Breast epithelium (tissue), 4 donors: Measurements from ENCODE around the gene GNL3. TPM values are rescaled to one million over a fixed set of nuclear protein-coding genes. Genes with fewer than 3 reads are reported as not detected.

ENCODE experiments used
- DNase-seq, 2 donors: peaks; one replicate each; pipeline ENCODE4 v3.0.0-alpha.2; 2019; ENCODE audit warnings: low spot score in 2 of 2
- H3K27ac ChIP-seq, 2 donors: fragments of 200-600 bp; sonication (generic) in 1 of 2; one replicate each; pipeline ENCODE4 v1.5.1; 2016 to 2019; ENCODE audit warnings: mild to moderate bottlenecking in 1 of 2
- H3K27me3 ChIP-seq, 2 donors: fragments of 200-600 bp; sonication (generic) in 1 of 2; one replicate each; pipeline versions ENCODE4 v1.5.1 to v1.6.0; 2017 to 2019; ENCODE audit warnings: control low read depth in 1 of 2, mild to moderate bottlenecking in 1 of 2
- H3K36me3 ChIP-seq: fragments of 200-600 bp; one replicate; pipeline ENCODE4 v1.5.1; 2019
- H3K4me1 ChIP-seq, 2 donors: fragments of 200-600 bp; sonication (generic); one replicate each; pipeline ENCODE4 v1.5.1; 2016 to 2019; ENCODE audit warnings: control low read depth in 1 of 2
- H3K4me3 ChIP-seq, 3 donors: fragments of 200-600 bp; sonication (generic); 1 replicate in 2 of 3; 2 replicates in 1 of 3; pipeline ENCODE4 v1.5.1; 2016 to 2019; ENCODE audit warnings: mild to moderate bottlenecking in 3 of 3, moderate library complexity in 2 of 3
- H3K9me3 ChIP-seq, 2 donors: fragments of 200-600 bp; sonication (generic) in 1 of 2; one replicate each; pipeline ENCODE4 v1.5.1; 2016 to 2019; ENCODE audit warnings: control low read depth in 1 of 2
- CTCF ChIP-seq, 3 donors: fragments of 450-650 bp; IDR thresholded peaks; one replicate each; pipeline ENCODE4 v1.5.1; 2016 to 2017; ENCODE audit warnings: antibody characterized with exemption in 3 of 3, mild to moderate bottlenecking in 3 of 3, moderate library complexity in 3 of 3
- POLR2A ChIP-seq: fragments of 450-650 bp; IDR thresholded peaks from one replicate; pipeline ENCODE4 v1.6.1; 2016; ENCODE audit warnings: antibody characterized with exemption, mild to moderate bottlenecking, moderate library complexity
- POLR2AphosphoS5 ChIP-seq, 3 donors: sonication (generic); formaldehyde crosslinking; IDR thresholded peaks; one replicate each; pipeline ENCODE4 v1.6.1; 2017; ENCODE audit warnings: antibody characterized with exemption in 3 of 3
- intact Hi-C: fragments of 100-400 bp; cut with DNase I; formaldehyde crosslinking; loops from one replicate; pipeline ENCODE4 v1.15.1; 2023; ENCODE audit warnings: low total_unique reads
- total RNA-seq, 3 donors: library from RNA; depleted of rRNA; stranded (reverse); fragments of >200 nt; gene quantifications; one replicate each; pipeline ENCODE4 v1.1.0, GENCODE V29; 2016

Gene GNL3
- total RNA-seq, 3 donors from 2014 or later, result 57.3 to 137 (median 126) TPM

DNA sequence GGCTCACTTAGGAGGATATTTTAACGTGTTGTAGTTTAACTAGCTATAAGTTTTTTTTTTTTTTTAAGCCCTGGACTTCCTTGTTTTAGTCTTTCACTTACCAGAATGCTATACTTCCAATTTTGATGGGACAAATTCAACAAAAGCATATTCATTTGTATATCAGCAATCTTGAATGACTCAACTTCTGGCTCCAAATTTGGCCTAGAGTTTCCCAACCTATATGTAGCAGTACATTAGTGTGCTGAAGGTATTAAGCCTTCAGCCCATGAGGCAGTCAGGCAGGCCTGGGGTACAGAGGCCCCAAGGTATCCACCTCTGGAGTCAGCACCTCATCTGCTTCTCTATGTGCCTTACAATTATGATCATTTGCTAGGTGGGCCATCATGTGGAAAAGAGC is 6.0 kb upstream of the GNL3 start:
- H3K4me1 ChIP-seq, result peaks cover 0 to 12% of the 10 kb centered on the region in 2 donors
- intact Hi-C loops, result no loop called here

DNA sequence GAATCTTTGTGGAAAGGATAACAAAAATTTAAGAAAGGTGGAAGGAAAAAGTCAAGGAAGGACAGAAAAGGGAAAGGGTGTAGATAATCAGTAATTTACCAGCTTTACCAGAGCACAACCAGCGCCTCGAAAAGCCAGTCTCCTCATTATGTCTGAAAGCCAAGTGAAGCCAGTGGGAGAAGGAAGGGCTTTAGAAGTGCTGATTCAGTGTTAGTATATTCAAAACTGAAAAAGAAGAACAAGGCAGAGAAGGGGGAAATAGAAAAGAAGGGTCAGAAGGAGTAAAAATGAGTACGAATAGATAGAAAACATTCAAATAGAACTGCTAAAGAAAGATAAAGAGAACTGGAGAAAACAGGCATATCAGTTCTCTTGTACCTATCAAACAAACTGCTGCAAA is 4.2 kb upstream of the GNL3 start:
- DNase-seq, result no peak
- H3K9me3 ChIP-seq, result no peaks in the 10 kb centered on the region
- TF ChIP-seq POLR2A (no peak), CTCF (IDR thresholded peaks at IDR 0.05) (no peak), POLR2AphosphoS5 (IDR thresholded peaks at IDR 0.05) (no peak)
- intact Hi-C loops, result no loop called here
- H3K4me1 ChIP-seq, result peaks cover 0 to 13% of the 10 kb centered on the region in 2 donors
- no peaks in the 10 kb centered on the region for H3K36me3 ChIP-seq
- peak overlapping the region; percentile 54 to 65 for H3K27ac ChIP-seq
- H3K27me3 ChIP-seq, result no peaks in the 10 kb centered on the region
- H3K4me3 ChIP-seq, result no peak overlapping the region

More for the DNA sequence above, 6.0 kb upstream of the GNL3 start:
- Histone ChIP-seq H3K4me3 (no peak overlapping the region), H3K9me3 (no peaks in the 10 kb centered on the region), H3K36me3 (no peaks in the 10 kb centered on the region), H3K27me3 (no peaks in the 10 kb centered on the region), H3K27ac (peak overlapping the region; percentile 30 to 38)
- TF ChIP-seq CTCF (IDR thresholded peaks at IDR 0.05) (no peak), POLR2A (no peak), POLR2AphosphoS5 (IDR thresholded peaks at IDR 0.05) (no peak)
- DNase-seq, result no peak

DNA sequence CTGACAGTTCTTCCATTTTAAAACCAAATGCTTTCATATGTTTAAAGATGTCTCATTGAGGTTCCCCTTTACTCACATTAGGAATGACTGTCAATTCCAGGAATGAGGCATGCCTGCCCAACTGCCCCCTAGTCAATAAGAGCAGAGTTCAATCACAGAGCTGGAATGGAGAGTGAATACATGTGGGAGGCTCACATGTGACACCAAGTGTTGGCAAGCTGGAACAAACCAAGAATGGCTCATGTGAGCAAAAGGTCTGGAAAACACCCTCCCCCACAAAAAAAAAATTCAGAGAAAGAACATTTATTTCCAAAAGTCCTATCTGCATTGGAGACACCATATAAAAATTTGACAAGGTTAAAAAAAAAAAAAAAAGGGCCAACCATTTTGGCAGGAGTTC is 3.8 kb upstream of the GNL3 start:
- peaks cover 0 to 17% of the 10 kb centered on the region in 2 donors for H3K4me1 ChIP-seq

GRCh38 chr3:52683611-52684010 is 2.2 kb upstream of the GNL3 start:
- no peaks in the 10 kb centered on the region for H3K27me3 ChIP-seq
- peaks cover 0 to 18% of the 10 kb centered on the region in 2 donors for H3K4me1 ChIP-seq
- no peaks in the 10 kb centered on the region for H3K36me3 ChIP-seq
- TF ChIP-seq POLR2AphosphoS5 (IDR thresholded peaks at IDR 0.05), result no peak
- TF ChIP-seq CTCF (IDR thresholded peaks at IDR 0.05), result no peak
- TF ChIP-seq POLR2A, result no peak
- DNase-seq, result no peak
- no peaks in the 10 kb centered on the region for H3K9me3 ChIP-seq
- intact Hi-C loops, result no loop called here
- no peak overlapping the region for H3K27ac ChIP-seq
- H3K4me3 ChIP-seq, result no peak overlapping the region

More for the DNA sequence above, 3.8 kb upstream of the GNL3 start:
- no peaks in the 10 kb centered on the region for H3K9me3 ChIP-seq
- no peak for DNase-seq
- H3K4me3 ChIP-seq, result no peak overlapping the region
- intact Hi-C loops, result no loop called here
- no peaks in the 10 kb centered on the region for H3K36me3 ChIP-seq
- no peaks in the 10 kb centered on the region for H3K27me3 ChIP-seq
- H3K27ac ChIP-seq, result peak overlapping the region; percentile 54 to 65
- TF ChIP-seq POLR2AphosphoS5 (IDR thresholded peaks at IDR 0.05), result no peak
- TF ChIP-seq CTCF (IDR thresholded peaks at IDR 0.05), result no peak
- no peak for TF ChIP-seq POLR2A

DNA sequence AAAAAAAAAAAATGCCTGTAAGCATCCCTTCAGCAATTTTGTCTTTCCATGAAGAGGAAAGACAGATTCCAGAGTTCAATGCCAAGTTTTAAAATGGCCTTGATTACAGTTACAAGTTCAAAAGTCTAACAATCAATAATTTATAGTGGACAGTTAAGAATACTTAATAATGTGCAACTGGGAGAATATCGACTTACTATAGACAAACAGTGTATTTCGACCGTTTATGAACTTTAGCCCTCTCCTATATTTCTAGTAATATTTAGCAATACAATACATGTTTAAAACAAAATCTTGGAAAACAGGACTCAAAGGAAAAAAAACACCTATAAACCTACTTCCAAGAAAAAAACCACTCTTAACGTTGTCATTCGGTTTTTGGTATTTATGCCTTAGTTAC is 1.6 kb upstream of the GNL3 start:
- TF ChIP-seq POLR2AphosphoS5 (IDR thresholded peaks at IDR 0.05) (no peak), CTCF (IDR thresholded peaks at IDR 0.05) (no peak), POLR2A (no peak)
- Histone ChIP-seq H3K27ac (peak overlapping the region; percentile 97 to 98), H3K4me1 (peaks cover 0 to 18% of the 10 kb centered on the region in 2 donors), H3K9me3 (no peaks in the 10 kb centered on the region), H3K27me3 (no peaks in the 10 kb centered on the region), H3K36me3 (no peaks in the 10 kb centered on the region), H3K4me3 (no peak overlapping the region)
- no peak for DNase-seq
- intact Hi-C loops, result no loop called here
